Measurements from ENCODE around the gene SHF. TPM values are rescaled to one million over a fixed set of nuclear protein-coding genes. Genes with fewer than 3 reads are reported as not detected.

SHF gene
- total and polyA plus RNA-seq, 2 of the 8 experiments (the other 6 are each of a cell fraction or from before 2014, with no cell fraction given) = 13.1 to 26.7 TPM

GRCh38 chr15:45133561-45133920, 54.2 kb downstream of the SHF start:
- ChIA-PET CTCF (ENCODE audit: partially characterized antibody) (interaction anchor here (0.6 to 7.9 kb wide), 8 partner anchors 10 to 1128 kb away, joined by 3 to 45 read pairs (median 5); partner anchors contain the start of genes DUOX2 and DUOXA2), POLR2A (ENCODE audit: partially characterized antibody) (interaction anchor here (1.9 kb wide), 1 partner anchor 17 kb away, joined by 4 read pairs; no protein-coding TSS in a partner anchor)
- peaks cover 73 to 90% (median 81%) of the 10 kb centered on the region in 4 experiments for H3K27me3 ChIP-seq (replicated peaks in 1 of 4; ENCODE audit: control insufficient read depth in 3 of 4, extremely low read depth in 1 of 4, insufficient read depth in 3 of 4, low read length in 3 of 4)

More at GRCh38 chr15:45133561-45133920, 54.2 kb downstream of the SHF start:
- Histone ChIP-seq H3K4me1 (replicated peaks in 1 of 4; ENCODE audit: control insufficient read depth in 3 of 4, insufficient read depth in 4 of 4, low read length in 3 of 4) (peaks cover 0 to 10% (median 6%) of the 10 kb centered on the region in 4 experiments; a peak in 5 of 7 replicates), H3K4me2 (ENCODE audit: insufficient read depth in 1 of 2, low read depth in 2 of 2, low read length in 2 of 2) (no peak overlapping the region), H3K27ac (ENCODE audit: low read depth, low read length) (no peak overlapping the region), H3K79me2 (ENCODE audit: control insufficient read depth in 1 of 2, insufficient read depth in 2 of 2, low read length in 2 of 2) (no peaks in the 10 kb centered on the region), H3K9me3 (ENCODE audit: insufficient read depth in 2 of 2, low read depth in 1 of 2, low read length in 1 of 2) (no peaks in the 10 kb centered on the region), H2BK15ac (ENCODE audit: low read length) (no peak overlapping the region; the same call in 1 of the 2 replicates), H2BK20ac (ENCODE audit: low read length) (no peak overlapping the region), H4K20me1 (replicated peaks in 1 of 2; ENCODE audit: control insufficient read depth in 1 of 2, insufficient read depth in 2 of 2, low read length in 2 of 2) (peaks cover 0 to 2% of the 10 kb centered on the region in 2 experiments), H2BK5ac (ENCODE audit: low read depth, low read length) (no peak overlapping the region), H3K18ac (ENCODE audit: extremely low read depth, low read length) (no peak overlapping the region), H4K5ac (ENCODE audit: insufficient read length, low read depth, low read length) (no peak overlapping the region), H3K23ac (ENCODE audit: insufficient read length) (no peak overlapping the region), H3K4me3 (ENCODE audit: extremely low read depth in 1 of 4, insufficient read depth in 2 of 4, low read depth in 3 of 4, low read length in 4 of 4) (no peak overlapping the region), H4K8ac (ENCODE audit: extremely low read depth, insufficient read depth, low read length) (no peak overlapping the region), H3K4ac (replicated peaks; ENCODE audit: insufficient read length, low read depth, low read length) (no peak overlapping the region), H3K36me3 (ENCODE audit: control insufficient read depth in 2 of 4, insufficient read depth in 4 of 4, low read length in 3 of 4) (no peaks in the 10 kb centered on the region), H2AK5ac (ENCODE audit: low read depth, low read length) (no peak overlapping the region), H2BK12ac (ENCODE audit: low read depth, low read length) (no peak overlapping the region), H3K23me2 (ENCODE audit: low read depth, low read length) (peaks cover 5% of the 10 kb centered on the region; the same call in 1 of the 2 replicates), H3K14ac (ENCODE audit: insufficient read length) (no peak overlapping the region), H3K56ac (replicated peaks; ENCODE audit: insufficient read length, low read depth, low read length) (no peak overlapping the region), H3K9ac (replicated peaks in 1 of 4; ENCODE audit: extremely low read depth in 1 of 4, low read depth in 3 of 4, low read length in 3 of 4) (no peak overlapping the region), H4K91ac (replicated peaks; ENCODE audit: insufficient read length, low read length) (no peak overlapping the region), H3K79me1 (ENCODE audit: low read depth, low read length) (no peaks in the 10 kb centered on the region), H2AFZ (ENCODE audit: low read length) (no peak overlapping the region), H2BK120ac (replicated peaks; ENCODE audit: low read depth, low read length) (no peak overlapping the region)
- no peak for FAIRE-seq
- DNase-seq (ENCODE audit: low read depth in 1 of 2, low spot score in 2 of 2) = no peak
- 84% methylated on average over 5 of the region's 5 CpGs; no CpG with 5 or more reads in 1 of the 2 experiments for WGBS, 2 experiments (ENCODE audit: extremely low coverage in 1 of 2, insufficient coverage in 1 of 2, insufficient read length in 1 of 2, insufficient replicate concordance in 2 of 2, low coverage in 1 of 2, low lambda C conversion rate in 2 of 2, missing lambda C conversion rate in 1 of 2)
- no peak for TF ChIP-seq FOSL1 (IDR thresholded peaks at IDR 0.05; ENCODE audit: insufficient read depth, low read depth, low read length)
- no peak for TF ChIP-seq JUND (IDR thresholded peaks at IDR 0.05; ENCODE audit: low read length)
- TF ChIP-seq NANOG (IDR thresholded peaks at IDR 0.05; ENCODE audit: insufficient read depth, low read depth, low read length, poor library complexity, severe bottlenecking) = no peak
- TF ChIP-seq ZNF274 (IDR thresholded peaks at IDR 0.05; ENCODE audit: borderline replicate concordance, extremely low read depth, low read length) = no peak
- TF ChIP-seq BRCA1 (IDR thresholded peaks at IDR 0.05; ENCODE audit: low read depth, low read length) = no peak
- no peak for TF ChIP-seq PHF8 (conservative IDR thresholded peaks at IDR 0.05; ENCODE audit: low read depth, low read length)
- no peak for TF ChIP-seq SRF (IDR thresholded peaks at IDR 0.05; ENCODE audit: low read depth, low read length)
- no peak for TF ChIP-seq SP4 (IDR thresholded peaks at IDR 0.05; ENCODE audit: low read length)
- TF ChIP-seq NRF1 (IDR thresholded peaks at IDR 0.05; ENCODE audit: low read depth, low read length) = no peak
- no peak for TF ChIP-seq RFX5 (IDR thresholded peaks at IDR 0.05; ENCODE audit: borderline replicate concordance, low read depth, low read length)
- no peak for TF ChIP-seq KDM5A (IDR thresholded peaks at IDR 0.05; ENCODE audit: low read length)
- no peak for TF ChIP-seq RXRA (IDR thresholded peaks at IDR 0.05; ENCODE audit: insufficient read depth, low read depth, low read length)
- no peak for TF ChIP-seq CBX5 (IDR thresholded peaks at IDR 0.05; ENCODE audit: low read depth, low read length)
- TF ChIP-seq KDM1A (IDR thresholded peaks at IDR 0.05; ENCODE audit: borderline replicate concordance, low read length) = no peak
- TF ChIP-seq TEAD4 (IDR thresholded peaks at IDR 0.05; ENCODE audit: low read depth, low read length) = no peak
